ENCODE data around the gene RAB27A.
"Not testable (repeated sequence)": the region's sequence is repeated elsewhere in the genome, so short reads cannot be mapped to it uniquely, and the experiment has no call there.

The RAB27A gene

GRCh38 chr15:55249885-55250284, 39.7 kb downstream of the RAB27A start:
- DNase-seq = not testable (repeated sequence)

GRCh38 chr15:55248895-55249294, 40.7 kb downstream of the RAB27A start:
- DNase-seq = no peak

- DNase-seq = no peak
Observed at GRCh38 chr15:55247766-55248427, 41.7 kb downstream of the RAB27A start.

- no peak for DNase-seq
Observed at GRCh38 chr15:55247311-55247710, 42.3 kb downstream of the RAB27A start.

- DNase-seq = no peak
Observed at GRCh38 chr15:55246567-55246966, 43.0 kb downstream of the RAB27A start.

GRCh38 chr15:55245059-55245458, 44.6 kb downstream of the RAB27A start:
- DNase-seq = no peak

GRCh38 chr15:55241891-55242290, 47.7 kb downstream of the RAB27A start:
- DNase-seq = no peak

GRCh38 chr15:55241186-55241585, 48.4 kb downstream of the RAB27A start:
- no peak for DNase-seq

- DNase-seq = no peak
Observed at GRCh38 chr15:55240125-55240760, 49.4 kb downstream of the RAB27A start.

- no peak for DNase-seq
Observed at GRCh38 chr15:55239440-55240124, 50.0 kb downstream of the RAB27A start.

- DNase-seq = no peak
Observed at GRCh38 chr15:55238877-55239276, 50.7 kb downstream of the RAB27A start.

GRCh38 chr15:55237219-55238130, 52.1 kb downstream of the RAB27A start:
- DNase-seq = no peak

- no peak for DNase-seq
Observed at GRCh38 chr15:55235546-55236036, 54.0 kb downstream of the RAB27A start.

GRCh38 chr15:55234800-55235104, 54.9 kb downstream of the RAB27A start:
- DNase-seq = no peak

- no peak for DNase-seq
Observed at GRCh38 chr15:55234104-55234799, 55.4 kb downstream of the RAB27A start.

GRCh38 chr15:55231455-55231854, 58.2 kb downstream of the RAB27A start:
- DNase-seq = no peak

GRCh38 chr15:55230953-55231352, 58.7 kb downstream of the RAB27A start:
- DNase-seq = no peak

- DNase-seq = no peak
Observed at GRCh38 chr15:55230051-55230670, 59.5 kb downstream of the RAB27A start.

GRCh38 chr15:55226127-55226526, 63.5 kb downstream of the RAB27A start:
- no peak for DNase-seq

GRCh38 chr15:55224892-55225291, 64.7 kb downstream of the RAB27A start:
- DNase-seq = no peak

- no peak for DNase-seq
Observed at GRCh38 chr15:55222588-55222987, 67.0 kb downstream of the RAB27A start.
